GM19468 (cell line): ENCODE results near the gene KCNJ6.

Source experiments
- ATAC-seq: cut with Tn5 transposase; IDR thresholded peaks from one replicate; pipeline ENCODE4 v1.9.1; 2021; ENCODE audit warnings: mild to moderate bottlenecking, moderate library complexity, moderate number of reproducible peaks; ENCODE audit not compliant: unreplicated experiment; ENCODE audit errors: extremely low read depth

The KCNJ6 gene

GRCh38 chr21:37562920-37563640, 353.2 kb downstream of the KCNJ6 start:
- no peak for ATAC-seq

- no peak for ATAC-seq
Measured at GRCh38 chr21:37561941-37562919, 354.0 kb downstream of the KCNJ6 start.

GRCh38 chr21:37561506-37561905, 354.8 kb downstream of the KCNJ6 start:
- no peak for ATAC-seq

GRCh38 chr21:37560385-37560784, 355.9 kb downstream of the KCNJ6 start:
- ATAC-seq, result no peak

GRCh38 chr21:37558676-37559211, 357.5 kb downstream of the KCNJ6 start:
- no peak for ATAC-seq
